ENCODE measurements around the gene IGSF3. TPM values are rescaled to one million over a fixed set of nuclear protein-coding genes. Genes with fewer than 3 reads are reported as not detected.
"Not testable (repeated sequence)": the region's sequence is repeated elsewhere in the genome, so short reads cannot be mapped to it uniquely, and the experiment has no call there.

The IGSF3 gene
- total RNA-seq, 4 donors from 2014 or later = 2.5 to 14.3 (median 8.5) TPM

GRCh38 chr1:116605315-116605714, 62.2 kb downstream of the IGSF3 start:
- Histone ChIP-seq H3K27me3 (no peaks in the 10 kb centered on the region), H3K9me3 (no peaks in the 10 kb centered on the region), H3K27ac (replicated peaks in 1 of 4) (no peak overlapping the region), H3K4me1 (no peaks in the 10 kb centered on the region), H3K36me3 (no peaks in the 10 kb centered on the region), H3K4me3 (no peak overlapping the region)
- 95% methylated on average over 1 of the region's 1 CpG for WGBS
- DNase-seq (ENCODE audit: extremely low spot score) = no peak
- intact Hi-C loops (cut with DNase I) = no loop called here
- no peak for TF ChIP-seq POLR2A (IDR thresholded peaks at IDR 0.05; ENCODE audit: low read depth)
- no peak for TF ChIP-seq CTCF (IDR thresholded peaks at IDR 0.05)
- no peak for TF ChIP-seq EP300 (IDR thresholded peaks at IDR 0.05)
- TF ChIP-seq POLR2AphosphoS5 (IDR thresholded peaks at IDR 0.05) = no peak

- H3K36me3 ChIP-seq; intact Hi-C loops (cut with DNase I); H3K27ac ChIP-seq (replicated peaks in 1 of 4); H3K27me3 ChIP-seq; H3K9me3 ChIP-seq; H3K4me1 ChIP-seq; H3K4me3 ChIP-seq; DNase-seq (ENCODE audit: extremely low spot score): not testable (repeated sequence)
- 90% methylated on average over 6 of the region's 6 CpGs for WGBS
Measured at GRCh38 chr1:116604408-116604807, 63.1 kb downstream of the IGSF3 start.

- H3K27ac ChIP-seq (replicated peaks in 1 of 4); DNase-seq (ENCODE audit: extremely low spot score); H3K4me3 ChIP-seq; intact Hi-C loops (cut with DNase I); H3K36me3 ChIP-seq; H3K27me3 ChIP-seq; H3K9me3 ChIP-seq; H3K4me1 ChIP-seq: not testable (repeated sequence)
- 90% methylated on average over 4 of the region's 21 CpGs for WGBS
Measured at GRCh38 chr1:116603646-116604045, 63.9 kb downstream of the IGSF3 start.

GRCh38 chr1:116599369-116599768, 68.2 kb downstream of the IGSF3 start:
- H3K36me3 ChIP-seq; H3K9me3 ChIP-seq; H3K4me3 ChIP-seq; H3K27ac ChIP-seq (replicated peaks in 1 of 4); DNase-seq (ENCODE audit: extremely low spot score); H3K4me1 ChIP-seq; intact Hi-C loops (cut with DNase I); H3K27me3 ChIP-seq: not testable (repeated sequence)
- 76% methylated on average over 2 of the region's 2 CpGs for WGBS

GRCh38 chr1:116598420-116599036, 69.0 kb downstream of the IGSF3 start:
- H3K27ac ChIP-seq (replicated peaks in 1 of 4); H3K36me3 ChIP-seq; H3K4me1 ChIP-seq; H3K27me3 ChIP-seq; H3K4me3 ChIP-seq; DNase-seq (ENCODE audit: extremely low spot score); intact Hi-C loops (cut with DNase I); H3K9me3 ChIP-seq: not testable (repeated sequence)
- WGBS = 97% methylated on average over 11 of the region's 11 CpGs

- not testable (repeated sequence) for H3K27me3 ChIP-seq; H3K9me3 ChIP-seq; DNase-seq (ENCODE audit: extremely low spot score); H3K4me1 ChIP-seq; H3K4me3 ChIP-seq; H3K27ac ChIP-seq (replicated peaks in 1 of 4); H3K36me3 ChIP-seq
- intact Hi-C loops (cut with DNase I) = loop anchor here (2.0 kb wide), 1 partner anchor 23 kb away; no protein-coding TSS in a partner anchor
- 95% methylated on average over 2 of the region's 2 CpGs for WGBS
Measured at GRCh38 chr1:116597388-116597787, 70.1 kb downstream of the IGSF3 start.

GRCh38 chr1:116596742-116597307, 70.7 kb downstream of the IGSF3 start:
- not testable (repeated sequence) for H3K27me3 ChIP-seq; H3K27ac ChIP-seq (replicated peaks in 1 of 4); H3K36me3 ChIP-seq; H3K4me1 ChIP-seq; H3K9me3 ChIP-seq; H3K4me3 ChIP-seq; DNase-seq (ENCODE audit: extremely low spot score)
- intact Hi-C loops (cut with DNase I) = loop anchor here (2.0 kb wide), 1 partner anchor 22 kb away; no protein-coding TSS in a partner anchor
- 85% methylated on average over 5 of the region's 5 CpGs for WGBS
